ENCODE measurements around the gene MYL3.

MYL3 gene

GRCh38 chr3:46900356-46900755 is 37.1 kb upstream of the MYL3 start:
- ChIA-PET CTCF (interaction anchor here (0.7 to 3.3 kb wide), 4 partner anchors 9 to 204 kb away, joined by 3 to 21 read pairs (median 3); no protein-coding TSS in a partner anchor), POLR2A (no interaction called here)

GRCh38 chr3:46900007-46900292 is 36.7 kb upstream of the MYL3 start:
- DNase-seq (ENCODE audit: extremely low spot score): no peak
- no peak for TF ChIP-seq CTCF (IDR thresholded peaks at IDR 0.05; ENCODE audit: control extremely low read depth, extremely low read depth, low read depth, missing control alignments)
- ChIA-PET POLR2A (no interaction called here), CTCF (interaction anchor here (0.7 to 3.3 kb wide), 4 partner anchors 9 to 204 kb away, joined by 3 to 21 read pairs (median 3); no protein-coding TSS in a partner anchor)

More at GRCh38 chr3:46900356-46900755, 37.1 kb upstream of the MYL3 start:
- DNase-seq (ENCODE audit: extremely low spot score): no peak
- no peak for TF ChIP-seq CTCF (IDR thresholded peaks at IDR 0.05; ENCODE audit: control extremely low read depth, extremely low read depth, low read depth, missing control alignments)

GRCh38 chr3:46899151-46900006 is 36.1 kb upstream of the MYL3 start:
- POLR2A ChIA-PET: no interaction called here
- no peak for DNase-seq (ENCODE audit: extremely low spot score)
- no peak for TF ChIP-seq CTCF (IDR thresholded peaks at IDR 0.05; ENCODE audit: control extremely low read depth, extremely low read depth, low read depth, missing control alignments)
- CTCF ChIA-PET: interaction anchor here (0.7 to 3.3 kb wide), 5 partner anchors 9 to 203 kb away, joined by 3 to 21 read pairs (median 3); no protein-coding TSS in a partner anchor

- ChIA-PET CTCF (interaction anchor here (0.6 to 3.3 kb wide), 5 partner anchors 11 to 193 kb away, joined by 3 to 21 read pairs (median 3); no protein-coding TSS in a partner anchor), POLR2A (no interaction called here)
- DNase-seq (ENCODE audit: extremely low spot score): no peak
- no peak for TF ChIP-seq CTCF (IDR thresholded peaks at IDR 0.05; ENCODE audit: control extremely low read depth, extremely low read depth, low read depth, missing control alignments)
These were observed 35.3 kb upstream of the MYL3 start for GRCh38 chr3:46898321-46899150.

- ChIA-PET CTCF (interaction anchor here (0.6 to 1.8 kb wide), 5 partner anchors 19 to 192 kb away, joined by 3 to 5 read pairs (median 3); no protein-coding TSS in a partner anchor), POLR2A (no interaction called here)
- no peak for TF ChIP-seq CTCF (IDR thresholded peaks at IDR 0.05; ENCODE audit: control extremely low read depth, extremely low read depth, low read depth, missing control alignments)
These were observed 34.6 kb upstream of the MYL3 start for GRCh38 chr3:46897829-46898320.

GRCh38 chr3:46897031-46897430 is 33.8 kb upstream of the MYL3 start:
- TF ChIP-seq CTCF (IDR thresholded peaks at IDR 0.05; ENCODE audit: control extremely low read depth, extremely low read depth, low read depth, missing control alignments): no peak
- ChIA-PET POLR2A (no interaction called here), CTCF (interaction anchor here (1.1 kb wide), 1 partner anchor 37 kb away, joined by 3 read pairs; no protein-coding TSS in a partner anchor)
- no peak for DNase-seq (ENCODE audit: extremely low spot score)

More at GRCh38 chr3:46897829-46898320, 34.6 kb upstream of the MYL3 start:
- no peak for DNase-seq (ENCODE audit: extremely low spot score)
